HG02885 (cell line): Measurements from ENCODE around the gene RIMS3.

Source experiments
- ATAC-seq: cut with Tn5 transposase; IDR thresholded peaks from one replicate; pipeline ENCODE4 v1.9.1; 2021; ENCODE audit warnings: mild to moderate bottlenecking; ENCODE audit not compliant: unreplicated experiment, poor library complexity

Gene RIMS3

GRCh38 chr1:40692429-40692895, 27.0 kb upstream of the RIMS3 start:
- ATAC-seq = peak; percentile 18

GRCh38 chr1:40691538-40692428, 26.3 kb upstream of the RIMS3 start, which contains the start of gene NFYC:
NFYC (plus strand) TSS chr1:40691704; CDS start chr1:40738844, 47,140 bp downstream.
- peak; percentile 76 for ATAC-seq

- ATAC-seq = no peak
Measured at GRCh38 chr1:40690771-40691537, 25.5 kb upstream of the RIMS3 start.

GRCh38 chr1:40689737-40690136, 24.3 kb upstream of the RIMS3 start:
- no peak for ATAC-seq

GRCh38 chr1:40687661-40688060, 22.2 kb upstream of the RIMS3 start:
- no peak for ATAC-seq

- ATAC-seq = no peak
Measured at GRCh38 chr1:40687059-40687458, 21.6 kb upstream of the RIMS3 start.

GRCh38 chr1:40684669-40685068, 19.2 kb upstream of the RIMS3 start:
- no peak for ATAC-seq

- ATAC-seq = no peak
Measured at GRCh38 chr1:40679165-40679953, 13.9 kb upstream of the RIMS3 start.

GRCh38 chr1:40676501-40676900, 11.0 kb upstream of the RIMS3 start:
- no peak for ATAC-seq

GRCh38 chr1:40673452-40673851, 8.0 kb upstream of the RIMS3 start:
- ATAC-seq = no peak

- ATAC-seq = peak; percentile 62
Measured at GRCh38 chr1:40668769-40669525, 3.5 kb upstream of the RIMS3 start.

- no peak for ATAC-seq
Measured at GRCh38 chr1:40664791-40665190, 691 bp downstream of the RIMS3 start.

- no peak for ATAC-seq
Measured at GRCh38 chr1:40664167-40664537, 1.3 kb downstream of the RIMS3 start.

- ATAC-seq = no peak
Measured at GRCh38 chr1:40663324-40664166, 1.9 kb downstream of the RIMS3 start.

- ATAC-seq = no peak
Measured at GRCh38 chr1:40662864-40663263, 2.6 kb downstream of the RIMS3 start.

GRCh38 chr1:40662151-40662550, 3.3 kb downstream of the RIMS3 start:
- no peak for ATAC-seq

- no peak for ATAC-seq
Measured at GRCh38 chr1:40661678-40662077, 3.8 kb downstream of the RIMS3 start.

- no peak for ATAC-seq
Measured at GRCh38 chr1:40659649-40659947, 5.9 kb downstream of the RIMS3 start.
